ENCODE data around the gene CAMTA1. TPM values are rescaled to one million over a fixed set of nuclear protein-coding genes. Genes with fewer than 3 reads are reported as not detected.
A peak's percentile ranks its signal among the peaks of the same experiment; 100 is the strongest.

The CAMTA1 gene
- total RNA-seq, 1 donor from 2014 or later = 63.8 TPM

DNA sequence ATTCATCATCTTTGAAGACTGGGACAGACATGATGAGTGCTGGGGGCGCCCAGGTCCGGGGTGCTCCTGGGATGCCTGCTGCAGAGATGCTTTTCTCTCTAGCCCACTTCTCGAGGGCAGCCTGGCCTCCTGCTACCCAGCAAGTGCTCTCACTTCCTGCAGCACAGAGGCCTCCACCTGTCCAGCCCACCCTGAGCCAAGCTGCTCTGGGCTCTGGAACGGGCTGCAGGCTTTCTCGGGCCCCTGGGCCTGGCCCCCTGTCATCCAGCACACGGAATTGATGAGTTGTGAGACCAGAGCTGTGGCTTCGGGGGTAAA, 516.4 kb downstream of the CAMTA1 start:
- Mint-ChIP-seq H3K9me3 (ENCODE audit: low read depth) (peaks cover 10% of the 10 kb centered on the region), H3K27me3 (ENCODE audit: low read depth) (no peaks in the 10 kb centered on the region), H3K4me3 (ENCODE audit: unreplicated experiment) (no peak overlapping the region), H3K36me3 (ENCODE audit: low read depth) (peaks cover 3% of the 10 kb centered on the region), H3K27ac (ENCODE audit: unreplicated experiment) (peak overlapping the region; percentile 99), H3K4me1 (ENCODE audit: low read depth) (peaks cover 68% of the 10 kb centered on the region)
- TF ChIP-seq, protein P1, sequence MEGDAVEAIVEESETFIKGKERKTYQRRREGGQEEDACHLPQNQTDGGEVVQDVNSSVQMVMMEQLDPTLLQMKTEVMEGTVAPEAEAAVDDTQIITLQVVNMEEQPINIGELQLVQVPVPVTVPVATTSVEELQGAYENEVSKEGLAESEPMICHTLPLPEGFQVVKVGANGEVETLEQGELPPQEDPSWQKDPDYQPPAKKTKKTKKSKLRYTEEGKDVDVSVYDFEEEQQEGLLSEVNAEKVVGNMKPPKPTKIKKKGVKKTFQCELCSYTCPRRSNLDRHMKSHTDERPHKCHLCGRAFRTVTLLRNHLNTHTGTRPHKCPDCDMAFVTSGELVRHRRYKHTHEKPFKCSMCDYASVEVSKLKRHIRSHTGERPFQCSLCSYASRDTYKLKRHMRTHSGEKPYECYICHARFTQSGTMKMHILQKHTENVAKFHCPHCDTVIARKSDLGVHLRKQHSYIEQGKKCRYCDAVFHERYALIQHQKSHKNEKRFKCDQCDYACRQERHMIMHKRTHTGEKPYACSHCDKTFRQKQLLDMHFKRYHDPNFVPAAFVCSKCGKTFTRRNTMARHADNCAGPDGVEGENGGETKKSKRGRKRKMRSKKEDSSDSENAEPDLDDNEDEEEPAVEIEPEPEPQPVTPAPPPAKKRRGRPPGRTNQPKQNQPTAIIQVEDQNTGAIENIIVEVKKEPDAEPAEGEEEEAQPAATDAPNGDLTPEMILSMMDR (IDR thresholded peaks at IDR 0.05) = no peak
- DNase-seq (ENCODE audit: low spot score) = no peak

DNA sequence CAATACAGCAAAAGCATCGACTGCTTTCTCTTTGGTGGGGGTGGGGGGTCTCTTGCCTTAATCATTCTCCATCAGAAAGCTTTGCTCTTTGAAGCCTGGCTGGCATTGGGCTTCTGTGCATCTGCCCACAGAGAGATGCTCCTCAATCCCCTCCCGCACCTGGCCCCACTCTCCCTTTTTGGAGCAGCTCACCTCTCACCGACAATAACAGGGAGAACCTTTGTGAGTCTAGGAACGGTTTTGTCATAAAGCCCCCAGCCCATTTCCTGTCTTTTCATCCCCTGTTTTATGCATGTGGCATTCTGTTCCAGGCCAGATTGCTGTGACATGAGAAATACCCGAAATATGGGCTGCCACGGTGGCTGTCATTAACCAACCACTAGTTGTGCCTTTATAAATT, 516.9 kb downstream of the CAMTA1 start:
- H3K4me1 Mint-ChIP-seq (ENCODE audit: low read depth) = peaks cover 65% of the 10 kb centered on the region

DNA sequence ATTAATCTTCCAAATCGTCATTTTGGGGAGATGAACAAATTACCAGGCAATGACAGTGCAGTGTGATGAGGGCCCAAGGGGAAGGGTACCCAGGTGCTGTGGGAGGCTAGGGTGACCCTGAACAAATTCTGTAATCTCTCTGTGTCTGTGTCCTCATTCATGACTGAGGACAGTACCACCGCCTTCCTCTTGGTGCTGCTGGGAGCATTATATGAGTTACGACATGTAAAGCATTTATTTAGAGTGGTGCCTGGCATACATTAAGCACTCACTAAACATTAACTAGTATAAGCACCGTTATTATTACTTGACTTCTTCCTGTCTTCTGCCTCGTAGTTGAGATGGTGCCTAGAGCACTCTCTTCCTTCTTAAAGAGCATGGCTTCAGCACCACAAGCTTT, 517.6 kb downstream of the CAMTA1 start:
- no peaks in the 10 kb centered on the region for H3K36me3 Mint-ChIP-seq (ENCODE audit: low read depth)
- H3K27ac Mint-ChIP-seq (ENCODE audit: unreplicated experiment) = no peak overlapping the region
- H3K4me3 Mint-ChIP-seq (ENCODE audit: unreplicated experiment) = no peak overlapping the region
- TF ChIP-seq, protein P1 (IDR thresholded peaks at IDR 0.05) = peak; percentile 52
- H3K4me1 Mint-ChIP-seq (ENCODE audit: low read depth) = peaks cover 58% of the 10 kb centered on the region
- H3K9me3 Mint-ChIP-seq (ENCODE audit: low read depth) = peaks cover 5% of the 10 kb centered on the region
- H3K27me3 Mint-ChIP-seq (ENCODE audit: low read depth) = no peaks in the 10 kb centered on the region
- DNase-seq (ENCODE audit: low spot score) = no peak

More for the DNA sequence above, 516.9 kb downstream of the CAMTA1 start:
- Mint-ChIP-seq H3K27me3 (ENCODE audit: low read depth) (no peaks in the 10 kb centered on the region), H3K36me3 (ENCODE audit: low read depth) (peaks cover under 1% of the 10 kb centered on the region), H3K4me3 (ENCODE audit: unreplicated experiment) (no peak overlapping the region), H3K9me3 (ENCODE audit: low read depth) (peaks cover 5% of the 10 kb centered on the region), H3K27ac (ENCODE audit: unreplicated experiment) (no peak overlapping the region)
- no peak for DNase-seq (ENCODE audit: low spot score)
- TF ChIP-seq, protein P1 (IDR thresholded peaks at IDR 0.05) = no peak

DNA sequence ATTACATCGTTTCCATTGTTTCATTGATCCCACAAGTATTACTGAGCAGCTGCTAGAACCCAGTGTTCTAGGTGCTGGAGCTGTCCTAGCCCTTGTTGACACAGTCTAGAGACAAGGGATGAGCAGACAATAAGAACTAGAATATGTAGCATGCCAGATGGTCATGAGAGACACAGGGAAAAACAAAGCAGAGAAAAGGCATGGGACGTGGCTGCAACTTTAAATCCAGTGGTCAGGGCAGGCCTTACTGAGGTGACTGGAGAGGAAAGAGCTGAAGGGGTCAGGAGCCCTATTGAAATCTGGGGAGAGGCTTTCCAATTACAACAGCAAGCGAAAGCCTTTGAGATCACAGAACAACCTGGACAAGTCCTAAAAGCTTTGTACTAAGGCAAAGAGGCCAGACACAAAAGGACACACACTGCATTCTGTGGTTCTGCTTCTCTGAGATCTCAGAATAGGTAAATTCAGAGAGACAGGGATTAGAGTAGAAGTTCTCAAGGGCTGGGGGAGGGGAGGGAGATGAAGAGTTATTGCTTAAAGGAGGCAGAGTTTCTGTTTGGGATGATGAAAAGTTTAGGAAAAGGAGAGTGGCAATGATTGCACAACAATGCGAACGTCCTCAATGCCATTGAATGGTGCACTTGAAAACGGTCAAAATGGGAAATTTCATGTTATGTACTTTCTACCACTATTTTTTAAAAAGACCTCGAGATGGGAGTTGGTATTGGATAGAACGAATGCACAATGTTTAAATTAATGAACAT, 518.5 kb downstream of the CAMTA1 start:
- H3K27me3 Mint-ChIP-seq (ENCODE audit: low read depth) = no peaks in the 10 kb centered on the region
- peaks cover 2% of the 10 kb centered on the region for H3K36me3 Mint-ChIP-seq (ENCODE audit: low read depth)
- no peak for DNase-seq (ENCODE audit: low spot score)
- no peak overlapping the region for H3K27ac Mint-ChIP-seq (ENCODE audit: unreplicated experiment)
- peaks cover 10% of the 10 kb centered on the region for H3K9me3 Mint-ChIP-seq (ENCODE audit: low read depth)
- peaks cover 49% of the 10 kb centered on the region for H3K4me1 Mint-ChIP-seq (ENCODE audit: low read depth)
- no peak overlapping the region for H3K4me3 Mint-ChIP-seq (ENCODE audit: unreplicated experiment)
- TF ChIP-seq, protein P1 (IDR thresholded peaks at IDR 0.05) = no peak

DNA sequence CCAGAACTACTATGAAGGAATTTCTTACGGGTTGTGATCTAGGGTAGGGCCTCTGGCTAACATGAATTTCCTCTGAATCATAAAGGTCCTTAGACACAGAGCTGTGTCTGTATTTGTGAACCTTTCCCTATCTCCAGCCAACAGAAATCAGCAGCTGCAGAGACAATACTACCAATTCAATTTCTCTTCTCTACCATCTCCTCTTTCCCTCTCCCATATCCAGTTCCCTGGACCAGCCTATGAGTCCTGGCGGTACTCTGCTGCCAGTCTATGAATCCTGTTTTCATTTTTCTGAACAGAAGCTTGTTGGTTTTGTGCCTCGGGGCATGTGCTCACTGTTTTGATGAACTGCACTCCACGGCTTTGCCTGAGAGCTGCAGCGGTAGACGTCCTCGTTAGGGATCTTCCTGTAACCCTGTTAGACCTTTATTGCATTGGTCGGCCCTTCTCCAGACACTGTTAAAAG, 527.9 kb downstream of the CAMTA1 start:
- Mint-ChIP-seq H3K9me3 (ENCODE audit: low read depth) (peaks cover 2% of the 10 kb centered on the region), H3K4me1 (ENCODE audit: low read depth) (peaks cover 29% of the 10 kb centered on the region), H3K36me3 (ENCODE audit: low read depth) (peaks cover 2% of the 10 kb centered on the region), H3K27me3 (ENCODE audit: low read depth) (no peaks in the 10 kb centered on the region), H3K27ac (ENCODE audit: unreplicated experiment) (peak overlapping the region; percentile 89), H3K4me3 (ENCODE audit: unreplicated experiment) (peak overlapping the region; percentile 21)
- TF ChIP-seq, protein P1 (IDR thresholded peaks at IDR 0.05) = no peak
- no peak for DNase-seq (ENCODE audit: low spot score)
